Neural cell (in vitro differentiated cells): ENCODE data around the gene OTOG.

Source experiments
- EP300 ChIP-seq: fragments of 450-650 bp; conservative IDR thresholded peaks from 2 replicates; pipeline ENCODE4 v1.6.1; 2014; ENCODE audit warnings: antibody characterized with exemption, mild to moderate bottlenecking, moderate library complexity; ENCODE audit not compliant: poor library complexity, severe bottlenecking
- EZH2 ChIP-seq: fragments of 200-600, 300-800 bp; shearing (Covaris generic), sonication (generic); IDR thresholded peaks from 2 replicates; pipeline ENCODE4 v1.6.1; 2014; ENCODE audit warnings: antibody characterized with exemption, low read length, borderline replicate concordance, mild to moderate bottlenecking; ENCODE audit not compliant: insufficient read depth, poor library complexity, severe bottlenecking
- MXI1 ChIP-seq: fragments of 450-650 bp; conservative IDR thresholded peaks from 2 replicates; pipeline ENCODE4 v1.6.1; 2014; ENCODE audit warnings: antibody characterized with exemption, mild to moderate bottlenecking; ENCODE audit not compliant: poor library complexity, severe bottlenecking
- POLR2AphosphoS5 ChIP-seq: IDR thresholded peaks from 2 replicates; pipeline ENCODE4 v1.6.1; 2012
- RAD21 ChIP-seq: fragments of 450-650 bp; conservative IDR thresholded peaks from 2 replicates; pipeline ENCODE4 v1.6.1; 2014; ENCODE audit warnings: antibody characterized with exemption, mild to moderate bottlenecking, moderate library complexity
- SMC3 ChIP-seq: fragments of 450-650 bp; conservative IDR thresholded peaks from 2 replicates; pipeline ENCODE4 v1.6.1; 2014; ENCODE audit warnings: antibody characterized with exemption, mild to moderate bottlenecking, moderate library complexity; ENCODE audit not compliant: poor library complexity
- TAF1 ChIP-seq: IDR thresholded peaks from 2 replicates; pipeline ENCODE4 v1.6.1; 2012; ENCODE audit warnings: low read depth
- TF ChIP-seq, protein P1 (sequence below): fragments of 450-650 bp; IDR thresholded peaks from 2 replicates; pipeline ENCODE4 v1.5.1; 2014; ENCODE audit warnings: antibody characterized with exemption, mild to moderate bottlenecking, moderate library complexity; ENCODE audit not compliant: poor library complexity, severe bottlenecking
- TF ChIP-seq, protein P2 (sequence below): IDR thresholded peaks from 2 replicates; pipeline ENCODE4 v1.6.1; 2012; ENCODE audit warnings: borderline replicate concordance

DNA sequence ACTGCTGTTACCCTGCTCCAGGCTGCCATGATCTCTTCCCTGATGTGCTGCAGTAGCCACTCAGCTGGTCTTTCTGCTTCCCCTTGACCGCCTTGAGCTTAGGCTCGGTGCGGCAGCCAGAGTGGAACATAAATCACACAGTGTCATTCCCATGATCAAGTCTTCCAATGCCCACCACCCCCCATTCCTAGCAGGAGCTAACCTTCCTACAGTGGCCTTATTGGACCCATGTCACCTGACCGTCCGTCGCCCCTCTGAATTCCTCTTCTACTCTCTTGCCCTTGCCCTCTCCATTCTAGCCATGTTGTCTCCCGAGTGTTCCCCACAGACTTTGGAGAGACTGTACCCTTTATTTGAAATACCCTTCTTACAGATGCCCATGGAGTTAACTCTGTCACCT is 43.4 kb downstream of the OTOG start:
- TF ChIP-seq, protein P1, sequence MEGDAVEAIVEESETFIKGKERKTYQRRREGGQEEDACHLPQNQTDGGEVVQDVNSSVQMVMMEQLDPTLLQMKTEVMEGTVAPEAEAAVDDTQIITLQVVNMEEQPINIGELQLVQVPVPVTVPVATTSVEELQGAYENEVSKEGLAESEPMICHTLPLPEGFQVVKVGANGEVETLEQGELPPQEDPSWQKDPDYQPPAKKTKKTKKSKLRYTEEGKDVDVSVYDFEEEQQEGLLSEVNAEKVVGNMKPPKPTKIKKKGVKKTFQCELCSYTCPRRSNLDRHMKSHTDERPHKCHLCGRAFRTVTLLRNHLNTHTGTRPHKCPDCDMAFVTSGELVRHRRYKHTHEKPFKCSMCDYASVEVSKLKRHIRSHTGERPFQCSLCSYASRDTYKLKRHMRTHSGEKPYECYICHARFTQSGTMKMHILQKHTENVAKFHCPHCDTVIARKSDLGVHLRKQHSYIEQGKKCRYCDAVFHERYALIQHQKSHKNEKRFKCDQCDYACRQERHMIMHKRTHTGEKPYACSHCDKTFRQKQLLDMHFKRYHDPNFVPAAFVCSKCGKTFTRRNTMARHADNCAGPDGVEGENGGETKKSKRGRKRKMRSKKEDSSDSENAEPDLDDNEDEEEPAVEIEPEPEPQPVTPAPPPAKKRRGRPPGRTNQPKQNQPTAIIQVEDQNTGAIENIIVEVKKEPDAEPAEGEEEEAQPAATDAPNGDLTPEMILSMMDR, result no peak
- TF ChIP-seq SMC3 (no peak), POLR2AphosphoS5 (no peak), RAD21 (no peak), MXI1 (no peak), TAF1 (no peak), EZH2 (no peak), EP300 (no peak)
- TF ChIP-seq, protein P2, sequence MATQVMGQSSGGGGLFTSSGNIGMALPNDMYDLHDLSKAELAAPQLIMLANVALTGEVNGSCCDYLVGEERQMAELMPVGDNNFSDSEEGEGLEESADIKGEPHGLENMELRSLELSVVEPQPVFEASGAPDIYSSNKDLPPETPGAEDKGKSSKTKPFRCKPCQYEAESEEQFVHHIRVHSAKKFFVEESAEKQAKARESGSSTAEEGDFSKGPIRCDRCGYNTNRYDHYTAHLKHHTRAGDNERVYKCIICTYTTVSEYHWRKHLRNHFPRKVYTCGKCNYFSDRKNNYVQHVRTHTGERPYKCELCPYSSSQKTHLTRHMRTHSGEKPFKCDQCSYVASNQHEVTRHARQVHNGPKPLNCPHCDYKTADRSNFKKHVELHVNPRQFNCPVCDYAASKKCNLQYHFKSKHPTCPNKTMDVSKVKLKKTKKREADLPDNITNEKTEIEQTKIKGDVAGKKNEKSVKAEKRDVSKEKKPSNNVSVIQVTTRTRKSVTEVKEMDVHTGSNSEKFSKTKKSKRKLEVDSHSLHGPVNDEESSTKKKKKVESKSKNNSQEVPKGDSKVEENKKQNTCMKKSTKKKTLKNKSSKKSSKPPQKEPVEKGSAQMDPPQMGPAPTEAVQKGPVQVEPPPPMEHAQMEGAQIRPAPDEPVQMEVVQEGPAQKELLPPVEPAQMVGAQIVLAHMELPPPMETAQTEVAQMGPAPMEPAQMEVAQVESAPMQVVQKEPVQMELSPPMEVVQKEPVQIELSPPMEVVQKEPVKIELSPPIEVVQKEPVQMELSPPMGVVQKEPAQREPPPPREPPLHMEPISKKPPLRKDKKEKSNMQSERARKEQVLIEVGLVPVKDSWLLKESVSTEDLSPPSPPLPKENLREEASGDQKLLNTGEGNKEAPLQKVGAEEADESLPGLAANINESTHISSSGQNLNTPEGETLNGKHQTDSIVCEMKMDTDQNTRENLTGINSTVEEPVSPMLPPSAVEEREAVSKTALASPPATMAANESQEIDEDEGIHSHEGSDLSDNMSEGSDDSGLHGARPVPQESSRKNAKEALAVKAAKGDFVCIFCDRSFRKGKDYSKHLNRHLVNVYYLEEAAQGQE, result no peak
